GM12878 (cell line): ENCODE data around the gene PTGFRN.

ENCODE experiments used
- CTCF ChIP-seq, 3 experiments: IDR thresholded peaks in 2 of 3; conservative IDR thresholded peaks in 1 of 3; 2 replicates each; pipeline ENCODE4 v1.5.1; 2011; ENCODE audit warnings: low read depth in 3 of 3, low read length in 3 of 3, mild to moderate bottlenecking in 3 of 3, control low read depth in 2 of 3, moderate library complexity in 2 of 3, inconsistent platforms in 1 of 3, mixed read lengths in 1 of 3; ENCODE audit not compliant: control insufficient read depth in 2 of 3, insufficient read depth in 1 of 3; ENCODE audit errors: extremely low read depth in 1 of 3
- EZH2 ChIP-seq: IDR thresholded peaks from 2 replicates; pipeline ENCODE4 v1.6.1; 2012; ENCODE audit warnings: low read depth, mild to moderate bottlenecking, control low read depth, inconsistent platforms, low read length, borderline replicate concordance; ENCODE audit not compliant: control insufficient read depth

DNA sequence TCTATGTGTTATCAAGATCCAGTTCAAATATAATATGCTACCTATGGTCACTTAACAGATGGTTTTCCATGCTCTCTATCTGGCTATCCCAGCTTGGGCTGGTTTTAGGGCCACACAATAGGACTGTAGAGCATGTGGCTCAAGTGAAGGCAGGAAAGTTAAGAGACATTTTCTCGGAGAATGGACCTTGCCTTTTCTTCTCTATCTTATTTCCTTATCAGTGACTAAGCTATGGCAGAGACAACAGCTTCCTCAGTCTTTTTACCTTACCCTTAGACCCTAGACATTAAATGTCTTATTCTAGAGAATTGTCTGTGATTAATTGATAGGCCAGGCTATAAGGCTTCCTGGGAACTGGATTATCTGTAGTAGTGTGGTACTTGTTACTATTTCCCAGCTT, 120.0 kb downstream of the PTGFRN start:
- no peak for TF ChIP-seq CTCF (IDR thresholded peaks at IDR 0.05 in 2 of 3, conservative IDR thresholded peaks at IDR 0.05 in 1 of 3; ENCODE audit: control insufficient read depth in 2 of 3, extremely low read depth in 1 of 3, insufficient read depth in 1 of 3, low read depth in 3 of 3, low read length in 3 of 3)
- TF ChIP-seq EZH2 = no peak
